IPS-NIHi11 (cell line): Measurements from ENCODE around the gene EEF1A2.
"Not testable (repeated sequence)": the region's sequence is repeated elsewhere in the genome, so short reads cannot be mapped to it uniquely, and the experiment has no call there.

ENCODE experiments used
- DNase-seq: peaks from one replicate; pipeline ENCODE4 v3.0.0; 2012; ENCODE audit warnings: mixed read lengths, low spot score

The EEF1A2 gene

GRCh38 chr20:63520504-63520933 is 21.6 kb upstream of the EEF1A2 start, which contains the start of gene PPDPF:
TSS of gene PPDPF (plus strand) at chr20:63520765. CDS start at chr20:63521309, 544 bp downstream.
- peak; percentile 98 for DNase-seq

DNA sequence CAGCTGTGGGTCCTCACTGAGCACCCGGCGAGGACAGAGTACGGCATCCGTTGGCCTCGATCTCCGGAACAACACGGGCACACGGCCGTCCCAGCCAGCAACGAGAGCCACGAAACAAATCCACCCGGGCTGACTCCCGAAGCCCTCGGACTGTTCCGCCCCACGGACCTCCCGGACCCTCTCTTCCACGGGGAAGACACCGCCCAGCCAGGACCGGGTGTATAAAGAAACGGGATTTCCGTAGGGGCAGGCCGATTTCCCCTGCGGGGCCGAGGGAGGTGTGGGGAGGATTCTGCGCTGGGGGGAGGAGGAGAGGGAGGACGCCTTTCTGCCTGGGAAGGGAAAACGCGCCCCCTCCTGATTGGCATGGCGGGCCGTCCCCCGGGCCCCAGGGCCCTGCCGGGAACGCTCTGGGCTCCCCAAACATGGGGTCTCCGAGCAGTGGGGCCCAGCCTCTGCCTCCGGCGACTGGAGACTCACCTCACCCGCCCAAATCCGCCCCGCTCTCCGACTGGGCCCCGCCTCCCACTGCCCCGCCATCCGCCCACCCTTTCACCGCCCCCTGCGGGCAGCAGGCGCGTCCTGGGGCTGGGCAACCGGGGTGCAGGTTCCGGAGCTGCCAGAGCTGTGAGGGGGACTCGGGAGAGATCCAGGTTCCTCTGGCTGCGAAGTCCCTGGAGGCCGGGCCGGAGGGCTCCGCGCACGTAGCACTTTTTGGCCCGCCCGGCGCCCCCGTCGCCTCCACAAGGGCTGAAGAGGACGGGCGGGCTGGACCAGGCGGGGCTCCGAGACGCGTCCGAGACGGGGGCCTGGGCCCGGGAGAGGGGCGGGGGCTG is 21.0 kb upstream of the EEF1A2 start:
- DNase-seq = peak; percentile 84

- peak; percentile 37 for DNase-seq
Measured at GRCh38 chr20:63518946-63519667, 20.2 kb upstream of the EEF1A2 start.

DNA sequence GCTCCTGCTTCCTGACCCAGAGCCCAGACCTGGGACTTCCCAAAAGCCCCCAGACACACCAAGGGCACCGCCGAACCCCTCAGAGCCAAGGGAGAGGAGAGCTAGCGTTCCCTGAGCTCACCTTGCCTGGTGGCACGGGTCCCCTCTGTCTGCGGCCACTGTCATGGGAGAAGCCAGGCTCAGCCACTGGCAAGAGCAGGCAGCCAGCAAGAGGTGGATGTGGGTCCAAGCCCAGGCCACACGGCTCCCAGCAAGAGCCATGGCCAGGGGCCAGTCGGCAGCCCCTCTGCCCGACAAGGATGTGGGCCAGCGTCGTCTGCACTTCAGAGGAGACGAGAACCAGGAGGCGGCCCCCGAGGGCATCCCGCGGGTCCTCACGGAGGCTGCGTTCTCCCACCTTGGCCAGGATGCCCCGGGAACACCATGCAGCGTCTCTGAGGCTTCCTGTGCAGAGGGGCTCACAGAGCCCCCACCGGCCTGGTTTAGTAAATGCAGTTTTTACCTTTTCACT is 19.5 kb upstream of the EEF1A2 start:
- DNase-seq = peak; percentile 62

DNA sequence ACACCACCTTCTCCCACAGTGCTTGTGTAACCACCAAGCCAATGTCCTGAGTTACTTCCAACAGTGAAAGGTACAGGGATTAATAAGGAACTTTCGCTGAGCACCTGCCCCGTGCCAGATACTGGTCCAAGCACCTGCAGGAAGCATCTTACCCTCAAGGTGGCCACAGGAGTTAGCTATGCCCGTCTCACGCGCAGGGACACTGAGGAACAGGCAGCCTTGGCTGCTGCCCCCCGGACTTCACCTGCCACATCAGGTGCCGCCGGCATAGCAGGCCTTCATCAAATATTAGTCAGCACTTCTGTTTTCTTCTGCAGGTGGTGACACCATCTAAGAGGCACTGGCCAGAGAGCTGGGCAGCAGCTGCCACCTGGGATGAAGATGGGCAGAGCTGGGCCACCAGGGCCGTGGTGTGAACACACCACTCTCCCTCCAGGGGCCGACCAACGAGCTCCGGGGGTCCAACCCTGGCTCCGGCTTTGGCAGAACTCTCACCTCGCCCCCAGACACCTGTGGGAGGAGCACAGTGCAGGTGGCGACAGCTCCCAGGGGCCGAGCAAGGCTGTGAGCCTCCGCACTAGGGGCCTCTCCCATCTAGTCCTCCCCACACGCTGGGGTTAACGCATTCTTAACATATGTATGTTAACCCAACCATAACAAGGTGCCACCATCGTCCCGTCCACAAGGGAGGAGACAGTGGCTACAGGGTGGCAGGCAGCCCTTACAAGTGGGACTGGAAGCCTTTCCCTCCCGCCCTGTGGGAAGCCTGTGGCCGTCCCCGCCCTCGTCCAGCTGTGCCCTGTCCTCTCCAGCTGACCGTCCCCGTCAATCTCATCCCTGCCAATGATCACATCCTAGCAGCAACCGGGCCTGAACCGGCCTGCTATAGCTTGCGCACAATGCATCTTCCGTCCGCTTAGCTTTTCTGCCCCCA is 18.8 kb upstream of the EEF1A2 start:
- peak; percentile 5 for DNase-seq

GRCh38 chr20:63514520-63514919 is 15.6 kb upstream of the EEF1A2 start:
- DNase-seq = not testable (repeated sequence)

- no peak for DNase-seq
Measured at GRCh38 chr20:63513207-63513606, 14.3 kb upstream of the EEF1A2 start.

DNA sequence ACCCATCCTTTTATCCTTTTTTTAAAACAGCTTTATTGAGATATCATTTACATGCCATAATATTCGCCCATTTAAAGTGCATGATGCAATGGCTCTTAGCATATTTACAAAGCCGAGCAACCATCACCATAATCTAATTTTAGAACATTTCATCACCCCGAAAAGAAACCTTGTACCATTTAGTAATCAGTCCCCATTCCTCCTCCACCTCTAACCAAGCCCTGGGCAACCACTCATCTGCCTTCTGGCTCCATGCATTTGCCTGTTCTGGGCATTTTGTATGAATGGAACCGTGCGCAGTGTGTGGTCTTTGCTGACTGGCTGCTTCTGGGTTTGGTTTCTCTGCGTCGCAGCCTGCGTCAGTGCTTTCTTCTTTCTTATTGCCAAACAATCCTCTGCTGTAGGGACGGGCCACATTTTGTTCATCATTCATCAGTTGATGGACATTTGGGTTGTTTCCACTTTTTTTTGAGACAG is 10.2 kb upstream of the EEF1A2 start:
- no peak for DNase-seq

- no peak for DNase-seq
Measured at GRCh38 chr20:63508072-63508768, 9.3 kb upstream of the EEF1A2 start.

GRCh38 chr20:63507083-63507743 is 8.3 kb upstream of the EEF1A2 start:
- DNase-seq = no peak

DNA sequence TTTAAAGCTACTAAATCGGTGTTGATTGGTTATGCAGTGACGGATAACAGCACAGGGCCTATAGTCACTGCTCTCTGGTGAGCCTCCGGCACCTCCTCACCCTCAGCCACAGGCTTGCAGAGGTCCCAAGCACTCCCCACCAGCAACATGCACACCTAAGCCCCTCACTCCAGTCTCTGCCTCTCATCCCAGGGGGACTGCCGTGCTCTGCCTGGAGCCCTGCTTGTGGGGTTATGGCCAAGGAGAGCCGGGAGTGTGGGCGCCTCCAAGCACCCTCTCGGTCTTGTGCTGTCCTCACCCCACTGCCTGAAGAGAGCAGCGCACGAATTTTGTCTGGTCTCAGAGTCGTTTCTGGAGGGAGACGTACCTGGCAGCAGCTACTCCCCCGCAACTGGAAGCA is 6.8 kb upstream of the EEF1A2 start:
- DNase-seq = no peak

GRCh38 chr20:63505281-63505680 is 6.4 kb upstream of the EEF1A2 start:
- no peak for DNase-seq

DNA sequence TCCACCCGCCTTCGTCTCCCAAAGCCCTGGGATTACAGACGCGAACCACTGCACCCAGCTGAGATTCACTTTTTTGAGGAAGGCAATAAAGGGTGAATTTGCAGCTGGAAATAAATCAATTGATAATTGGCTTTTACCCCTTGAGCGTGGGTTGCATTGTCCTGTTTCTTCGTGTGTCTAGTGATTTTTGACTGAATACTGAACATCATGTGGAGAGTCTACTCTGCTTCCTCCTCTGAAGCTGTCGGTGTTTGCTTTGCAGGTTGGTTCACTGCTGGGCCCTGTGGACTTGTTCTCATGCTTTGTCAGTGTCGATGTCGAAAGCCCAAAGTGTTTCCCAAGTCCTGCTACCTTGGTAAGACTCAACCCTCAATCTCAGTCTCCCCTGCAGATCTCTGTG is 5.8 kb upstream of the EEF1A2 start:
- DNase-seq = no peak

GRCh38 chr20:63503524-63503923 is 4.6 kb upstream of the EEF1A2 start:
- DNase-seq = peak; percentile 6

- DNase-seq = peak; percentile 30
Measured at GRCh38 chr20:63502671-63503172, 3.8 kb upstream of the EEF1A2 start.

GRCh38 chr20:63501818-63502670 is 3.2 kb upstream of the EEF1A2 start:
- peak; percentile 89 for DNase-seq

- DNase-seq = no peak
Measured at GRCh38 chr20:63500902-63501817, 2.3 kb upstream of the EEF1A2 start.
